GM12878 (cell line): ENCODE measurements around the gene CPT1C. TPM values are rescaled to one million over a fixed set of nuclear protein-coding genes. Genes with fewer than 3 reads are reported as not detected.

Experiments
- ATAC-seq: fragments of 200-7000 bp; cut with Tn5 transposase; 3 replicates; pipeline ENCODE4 v1.9.1; 2020; ENCODE audit warnings: mild to moderate bottlenecking, moderate library complexity
- BruUV-seq: library from RNA; stranded (reverse); fragments of 400-500 nt; replicated peaks from 2 replicates; lab custom pipeline; 2021; lab: Mats Ljungman, UMichigan
- CTCF ChIA-PET: fragments of 300-600 bp; sonication (Branson Sonifier 250); formaldehyde crosslinking; extraction: SDS; loops from one replicate; lab custom pipeline; 2021; ENCODE audit warnings: inconsistent platforms; lab: Yijun Ruan, JAX
- POLR2A ChIA-PET: fragments of 350-600 bp; formaldehyde crosslinking; extraction: SDS; loops from one replicate; lab custom pipeline; 2021; ENCODE audit warnings: inconsistent platforms; lab: Charles Lee
- RAD21 ChIA-PET: fragments of 300-600 bp; sonication (Branson Sonifier 250); formaldehyde crosslinking; loops from one replicate; lab custom pipeline; 2023; ENCODE audit warnings: antibody characterized with exemption; ENCODE audit not compliant: unreplicated experiment; lab: Charles Lee
- SMC1A ChIA-PET: fragments of 300-600 bp; sonication (Branson Sonifier 250); formaldehyde crosslinking; loops from one replicate; lab custom pipeline; 2023; ENCODE audit not compliant: unreplicated experiment, uncharacterized antibody; lab: Charles Lee
- DNase-seq: peaks from one replicate; pipeline ENCODE4 v3.0.0-alpha.2; 2011; ENCODE audit warnings: low read depth, low spot score
- FAIRE-seq: peaks from 3 replicates; lab custom pipeline; 2011; peaks lifted over from hg19 to GRCh38; lab: Jason Lieb, UNC
- H2AFZ ChIP-seq: 2 replicates; pipeline ENCODE4 v1.6.0; 2011; ENCODE audit warnings: low read depth, low read length, control low read depth; ENCODE audit not compliant: control insufficient read depth
- H3K27ac ChIP-seq: 2 replicates; pipeline ENCODE4 v1.5.1; 2011; ENCODE audit warnings: control low read depth; ENCODE audit not compliant: control insufficient read depth, insufficient read depth
- H3K27me3 ChIP-seq, 2 experiments: replicated peaks in 1 of 2; 2 replicates each; pipeline versions ENCODE4 v1.6.0 to v1.6.1; 2011; ENCODE audit warnings: low read length in 1 of 2; ENCODE audit not compliant: control insufficient read depth in 2 of 2, insufficient read depth in 2 of 2
- H3K36me3 ChIP-seq, 2 experiments: 2 replicates each; pipeline ENCODE4 v1.5.1; 2011; ENCODE audit warnings: low read length in 1 of 2; ENCODE audit not compliant: control insufficient read depth in 2 of 2, insufficient read depth in 2 of 2
- H3K4me1 ChIP-seq: 2 replicates; pipeline ENCODE4 v1.6.1; 2011; ENCODE audit warnings: mild to moderate bottlenecking, low read length, moderate library complexity, mixed read lengths; ENCODE audit not compliant: control insufficient read depth, insufficient read depth
- H3K4me2 ChIP-seq: 2 replicates; pipeline ENCODE4 v1.6.0; 2011; ENCODE audit warnings: control low read depth; ENCODE audit not compliant: control insufficient read depth, insufficient read depth
- H3K4me3 ChIP-seq: fragments of 200-600 bp; sonication (generic); 2 replicates; pipeline ENCODE4 v1.5.1; 2016
- H3K79me2 ChIP-seq: 2 replicates; pipeline ENCODE4 v1.6.0; 2011; ENCODE audit warnings: low read length; ENCODE audit not compliant: control insufficient read depth, insufficient read depth
- H3K9ac ChIP-seq: 2 replicates; pipeline ENCODE4 v1.8.0; 2011; ENCODE audit warnings: low read length, control low read depth, mixed read lengths; ENCODE audit not compliant: control insufficient read depth, insufficient read depth
- H3K9me3 ChIP-seq: replicated peaks from 3 replicates; pipeline ENCODE4 v1.5.1; 2011; ENCODE audit warnings: mild to moderate bottlenecking, low read length; ENCODE audit not compliant: control insufficient read depth, insufficient read depth
- H4K20me1 ChIP-seq: 2 replicates; pipeline ENCODE4 v1.6.0; 2011; ENCODE audit not compliant: control insufficient read depth, insufficient read depth
- HCFC1 ChIP-seq: fragments of 150-350 bp; IDR thresholded peaks from 2 replicates; pipeline ENCODE4 v1.6.1; 2014; ENCODE audit warnings: low read length
- HDAC6 ChIP-seq: fragments of 200-600 bp; sonication (generic); IDR thresholded peaks from one replicate; pipeline ENCODE4 v1.8.0; 2017; ENCODE audit warnings: antibody characterized with exemption; ENCODE audit not compliant: unreplicated experiment
- JUNB ChIP-seq: IDR thresholded peaks from 2 replicates; pipeline ENCODE4 v1.6.1; 2016; ENCODE audit warnings: antibody characterized with exemption, mild to moderate bottlenecking
- MTA2 ChIP-seq: fragments of 450-650 bp; IDR thresholded peaks from 2 replicates; pipeline ENCODE4 v1.6.1; 2016; ENCODE audit warnings: low read depth, mild to moderate bottlenecking, moderate library complexity
- MYB ChIP-seq: fragments of 150-350 bp; IDR thresholded peaks from 2 replicates; pipeline ENCODE4 v1.6.1; 2014; ENCODE audit warnings: mild to moderate bottlenecking, low read depth, low read length, borderline replicate concordance
- NFYB ChIP-seq: IDR thresholded peaks from 2 replicates; pipeline ENCODE4 v1.6.1; 2011; ENCODE audit warnings: low read depth, mild to moderate bottlenecking, low read length, improper control_type of control experiment, moderate library complexity; ENCODE audit not compliant: insufficient read depth
- NR2C2 ChIP-seq: IDR thresholded peaks from 2 replicates; pipeline ENCODE4 v1.6.1; 2011; ENCODE audit warnings: borderline replicate concordance, low read depth; ENCODE audit not compliant: control insufficient read depth, insufficient read length
- RAD51 ChIP-seq: fragments of 450-650 bp; IDR thresholded peaks from 2 replicates; pipeline ENCODE4 v1.6.1; 2016; ENCODE audit warnings: moderate library complexity, mild to moderate bottlenecking, inconsistent platforms
- SIX5 ChIP-seq: IDR thresholded peaks from 2 replicates; pipeline ENCODE4 v1.6.1; 2011; ENCODE audit warnings: mild to moderate bottlenecking, low read depth, low read length, moderate library complexity; ENCODE audit not compliant: severe bottlenecking
- SREBF2 ChIP-seq: IDR thresholded peaks from 2 replicates; pipeline ENCODE4 v1.6.1; 2012; ENCODE audit warnings: mild to moderate bottlenecking, low read length
- TAF1 ChIP-seq: IDR thresholded peaks from 2 replicates; pipeline ENCODE4 v1.6.1; 2011; ENCODE audit warnings: mild to moderate bottlenecking, low read depth, low read length, borderline replicate concordance
- TCF3 ChIP-seq: IDR thresholded peaks from 2 replicates; pipeline ENCODE4 v1.6.1; 2012; ENCODE audit warnings: low read depth, mild to moderate bottlenecking, low read length, borderline replicate concordance; ENCODE audit not compliant: insufficient read depth
- YBX1 ChIP-seq: fragments of 450-650 bp; IDR thresholded peaks from 2 replicates; pipeline ENCODE4 v1.6.1; 2016; ENCODE audit warnings: antibody characterized with exemption
- WGBS: methylation state at CpG from one replicate; pipeline ENCODE4 v1.1.6; 2016; ENCODE audit warnings: low lambda C conversion rate; ENCODE audit not compliant: insufficient replicate concordance, insufficient coverage; ENCODE audit errors: missing lambda C conversion rate; 5-methylcytosine and 5-hydroxymethylcytosine counted together
- in situ Hi-C: fragments of 300-500 bp; cut with MboI; formaldehyde crosslinking; loops from 9 replicates; pipeline ENCODE4 v1.14.3; 2018; ENCODE audit warnings: mixed read lengths
- intact Hi-C: fragments of 100-400 bp; cut with micrococcal nuclease; formaldehyde crosslinking; loops from one replicate; pipeline ENCODE4 v1.14.2; 2022; ENCODE audit not compliant: unreplicated experiment
- polyA plus RNA-seq, 11 experiments: library from polyadenylated mRNA; depleted of rRNA in 4 of 11; unstranded in 6 of 11; stranded (reverse) in 5 of 11; fragments of >200 nt; fragmentation: Nextera tagmentation in 4 of 11; fragmentation: Illumina TruSeq in 1 of 11; extraction: Ambion mirVana in 4 of 11; extraction: Trizol in 1 of 11; gene quantifications; 1 replicate in 1 of 11; 2 replicates in 10 of 11; pipeline versions ENCODE4 v1.2.1 to v1.2.3, GENCODE V29; 2011 to 2016; ENCODE audit warnings: inconsistent platforms in 2 of 11, missing spikeins in 2 of 11, low read depth in 1 of 11
- total RNA-seq, 4 experiments: library from RNA; depleted of rRNA in 3 of 4; stranded (reverse); fragments of >200 nt in 3 of 4; fragmentation: Illumina TruSeq in 1 of 4; extraction: Trizol in 1 of 4; gene quantifications; 2 replicates each; pipeline versions ENCODE4 v1.2.1 to v1.2.3, GENCODE V29; 2013 to 2021
- TF ChIP-seq, protein P1 (sequence below): IDR thresholded peaks from 2 replicates; pipeline ENCODE4 v1.6.1; 2011; ENCODE audit warnings: borderline replicate concordance, low read depth, mild to moderate bottlenecking, moderate library complexity, mixed read lengths, low read length; ENCODE audit not compliant: insufficient read depth; ENCODE audit errors: extremely low read length
- TF ChIP-seq, protein P2 (sequence below): IDR thresholded peaks from 2 replicates; pipeline ENCODE4 v1.6.1; 2011; ENCODE audit warnings: low read depth, low read length, improper control_type of control experiment, borderline replicate concordance
- TF ChIP-seq, protein P3 (sequence below): fragments of 450-650 bp; IDR thresholded peaks from 2 replicates; pipeline ENCODE4 v1.6.1; 2018; ENCODE audit warnings: borderline replicate concordance, mild to moderate bottlenecking; ENCODE audit not compliant: partially characterized antibody
- TF ChIP-seq, protein P4 (sequence below): IDR thresholded peaks from 2 replicates; pipeline ENCODE4 v1.6.1; 2011; ENCODE audit warnings: low read depth, mild to moderate bottlenecking, low read length, moderate library complexity, borderline replicate concordance; ENCODE audit errors: extremely low read depth
- TF ChIP-seq, protein P5 (sequence below): IDR thresholded peaks from 2 replicates; pipeline ENCODE4 v1.6.1; 2012; ENCODE audit warnings: low read depth, low read length, improper control_type of control experiment

Gene CPT1C
- total and polyA plus RNA-seq, 10 of the 15 experiments (the other 5 are each of a cell fraction or from before 2014, with no cell fraction given), result 0.04 to 0.56 (median 0.21) TPM; not detected in 3

DNA sequence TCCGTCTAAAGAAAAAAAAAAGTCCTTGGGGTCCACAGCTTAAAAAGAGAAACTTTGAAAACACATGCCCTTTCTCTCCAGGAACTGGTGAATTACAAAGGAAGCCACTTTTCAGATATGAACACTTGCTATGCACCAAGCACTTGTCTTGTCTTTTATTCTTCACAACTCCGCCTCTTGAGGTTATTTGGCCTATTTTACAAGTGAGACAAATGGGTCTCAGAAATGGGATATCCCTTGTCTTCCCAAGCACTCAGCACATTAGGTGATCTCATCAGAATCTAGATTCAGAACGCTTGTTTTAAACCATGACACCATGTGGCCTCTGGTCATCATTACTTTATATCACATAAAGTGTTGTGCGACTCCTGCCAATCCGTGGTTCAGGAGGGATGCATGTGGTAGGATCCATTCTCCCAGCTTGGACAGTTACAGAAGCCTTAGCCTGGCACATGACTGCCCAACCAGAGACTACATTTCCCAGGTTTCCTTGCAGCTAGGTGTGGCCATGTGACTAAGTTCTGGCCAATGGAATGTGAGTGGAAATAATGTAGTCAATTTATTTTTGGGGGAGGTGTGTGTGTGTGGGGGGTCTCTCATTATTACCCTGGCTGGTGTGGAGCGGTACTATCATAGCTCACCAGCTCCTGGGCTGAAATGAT is 58.3 kb downstream of the CPT1C start:
- Histone ChIP-seq H3K4me2 (no peak overlapping the region), H3K36me3 (no peaks in the 10 kb centered on the region), H3K79me2 (no peaks in the 10 kb centered on the region), H3K27ac (no peak overlapping the region), H4K20me1 (no peaks in the 10 kb centered on the region), H3K27me3 (no peaks in the 10 kb centered on the region), H3K9me3 (no peaks in the 10 kb centered on the region; the same call in 2 of the 3 replicates), H3K9ac (no peak overlapping the region), H3K4me3 (no peak overlapping the region), H3K4me1 (no peaks in the 10 kb centered on the region), H2AFZ (no peak overlapping the region)
- POLR2A ChIA-PET, result interaction anchor here (0.6 kb wide), 1 partner anchor 209 kb away, joined by 3 read pairs; no protein-coding TSS in a partner anchor
- CTCF ChIA-PET, result interaction anchor here (1.3 kb wide), 1 partner anchor 58 kb away, joined by 3 read pairs; no protein-coding TSS in a partner anchor
- intact Hi-C loops, result no loop called here
- SMC1A ChIA-PET, result interaction anchor here (0.6 kb wide), 1 partner anchor 73 kb away, joined by 3 read pairs; no protein-coding TSS in a partner anchor
- DNase-seq (no peak), FAIRE-seq (no peak), ATAC-seq (peak; percentile 42; the same call in 1 of the 3 replicates)
- TF ChIP-seq, protein P1, sequence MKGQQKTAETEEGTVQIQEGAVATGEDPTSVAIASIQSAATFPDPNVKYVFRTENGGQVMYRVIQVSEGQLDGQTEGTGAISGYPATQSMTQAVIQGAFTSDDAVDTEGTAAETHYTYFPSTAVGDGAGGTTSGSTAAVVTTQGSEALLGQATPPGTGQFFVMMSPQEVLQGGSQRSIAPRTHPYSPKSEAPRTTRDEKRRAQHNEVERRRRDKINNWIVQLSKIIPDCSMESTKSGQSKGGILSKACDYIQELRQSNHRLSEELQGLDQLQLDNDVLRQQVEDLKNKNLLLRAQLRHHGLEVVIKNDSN, result peak; percentile 70
- TF ChIP-seq, protein P2, sequence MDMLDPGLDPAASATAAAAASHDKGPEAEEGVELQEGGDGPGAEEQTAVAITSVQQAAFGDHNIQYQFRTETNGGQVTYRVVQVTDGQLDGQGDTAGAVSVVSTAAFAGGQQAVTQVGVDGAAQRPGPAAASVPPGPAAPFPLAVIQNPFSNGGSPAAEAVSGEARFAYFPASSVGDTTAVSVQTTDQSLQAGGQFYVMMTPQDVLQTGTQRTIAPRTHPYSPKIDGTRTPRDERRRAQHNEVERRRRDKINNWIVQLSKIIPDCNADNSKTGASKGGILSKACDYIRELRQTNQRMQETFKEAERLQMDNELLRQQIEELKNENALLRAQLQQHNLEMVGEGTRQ, result peak; percentile 9; the same call in 1 of the 2 replicates
- TF ChIP-seq, protein P3, sequence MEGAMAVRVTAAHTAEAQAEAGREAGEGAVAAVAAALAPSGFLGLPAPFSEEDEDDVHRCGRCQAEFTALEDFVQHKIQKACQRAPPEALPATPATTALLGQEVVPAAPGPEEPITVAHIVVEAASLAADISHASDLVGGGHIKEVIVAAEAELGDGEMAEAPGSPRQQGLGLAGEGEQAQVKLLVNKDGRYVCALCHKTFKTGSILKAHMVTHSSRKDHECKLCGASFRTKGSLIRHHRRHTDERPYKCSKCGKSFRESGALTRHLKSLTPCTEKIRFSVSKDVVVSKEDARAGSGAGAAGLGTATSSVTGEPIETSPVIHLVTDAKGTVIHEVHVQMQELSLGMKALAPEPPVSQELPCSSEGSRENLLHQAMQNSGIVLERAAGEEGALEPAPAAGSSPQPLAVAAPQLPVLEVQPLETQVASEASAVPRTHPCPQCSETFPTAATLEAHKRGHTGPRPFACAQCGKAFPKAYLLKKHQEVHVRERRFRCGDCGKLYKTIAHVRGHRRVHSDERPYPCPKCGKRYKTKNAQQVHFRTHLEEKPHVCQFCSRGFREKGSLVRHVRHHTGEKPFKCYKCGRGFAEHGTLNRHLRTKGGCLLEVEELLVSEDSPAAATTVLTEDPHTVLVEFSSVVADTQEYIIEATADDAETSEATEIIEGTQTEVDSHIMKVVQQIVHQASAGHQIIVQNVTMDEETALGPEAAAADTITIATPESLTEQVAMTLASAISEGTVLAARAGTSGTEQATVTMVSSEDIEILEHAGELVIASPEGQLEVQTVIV, result no peak
- TF ChIP-seq RAD51 (peak; percentile 59; the same call in 1 of the 2 replicates), NFYB (peak; percentile 88), NR2C2 (no peak), JUNB (no peak), YBX1 (no peak), SREBF2 (no peak), TAF1 (no peak), MTA2 (no peak), SIX5 (peak; percentile 65), HDAC6 (no peak), TCF3 (no peak), MYB (no peak), HCFC1 (peak; percentile 59)
- TF ChIP-seq, protein P4, sequence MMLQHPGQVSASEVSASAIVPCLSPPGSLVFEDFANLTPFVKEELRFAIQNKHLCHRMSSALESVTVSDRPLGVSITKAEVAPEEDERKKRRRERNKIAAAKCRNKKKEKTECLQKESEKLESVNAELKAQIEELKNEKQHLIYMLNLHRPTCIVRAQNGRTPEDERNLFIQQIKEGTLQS, result peak; percentile 64; the same call in 1 of the 2 replicates
- TF ChIP-seq, protein P5, sequence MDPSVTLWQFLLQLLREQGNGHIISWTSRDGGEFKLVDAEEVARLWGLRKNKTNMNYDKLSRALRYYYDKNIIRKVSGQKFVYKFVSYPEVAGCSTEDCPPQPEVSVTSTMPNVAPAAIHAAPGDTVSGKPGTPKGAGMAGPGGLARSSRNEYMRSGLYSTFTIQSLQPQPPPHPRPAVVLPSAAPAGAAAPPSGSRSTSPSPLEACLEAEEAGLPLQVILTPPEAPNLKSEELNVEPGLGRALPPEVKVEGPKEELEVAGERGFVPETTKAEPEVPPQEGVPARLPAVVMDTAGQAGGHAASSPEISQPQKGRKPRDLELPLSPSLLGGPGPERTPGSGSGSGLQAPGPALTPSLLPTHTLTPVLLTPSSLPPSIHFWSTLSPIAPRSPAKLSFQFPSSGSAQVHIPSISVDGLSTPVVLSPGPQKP, result no peak
- RAD21 ChIA-PET, result no interaction called here
- 51% methylated on average over 6 of the region's 6 CpGs for WGBS
- in situ Hi-C loops, result no loop called here
- BruUV-seq, result no TSS peak
